Psoas muscle (tissue), 8 donors: ENCODE results near the gene KARS1. TPM values are rescaled to one million over a fixed set of nuclear protein-coding genes. Genes with fewer than 3 reads are reported as not detected.

Experiments used
- ATAC-seq, 4 donors: fragments of 200-7000 bp; cut with Tn5 transposase; one replicate each; pipeline ENCODE4 v1.9.1; 2020; ENCODE audit warnings: moderate library complexity in 3 of 4, mild to moderate bottlenecking in 2 of 4
- DNase-seq, 2 donors: peaks; one replicate each; pipeline ENCODE4 v3.0.0-alpha.2; 2020
- H3K27ac ChIP-seq: fragments of 200-600 bp; one replicate; pipeline ENCODE4 v1.8.0; 2022
- H3K27me3 ChIP-seq, 3 donors: fragments of 200-600 bp in 1 of 3; one replicate each; pipeline versions ENCODE4 v1.6.1 to v1.8.0; 2013 to 2022; ENCODE audit warnings: low read length in 2 of 3, mild to moderate bottlenecking in 2 of 3, moderate library complexity in 1 of 3; ENCODE audit not compliant: insufficient read depth in 3 of 3
- H3K36me3 ChIP-seq, 2 donors: fragments of 200-600 bp in 1 of 2; one replicate each; pipeline versions ENCODE4 v1.6.1 to v1.8.0; 2013 to 2022; ENCODE audit warnings: low read depth in 1 of 2, mild to moderate bottlenecking in 1 of 2, moderate library complexity in 1 of 2; ENCODE audit not compliant: insufficient read depth in 1 of 2
- H3K4me1 ChIP-seq: fragments of 200-600 bp; one replicate; pipeline ENCODE4 v1.8.0; 2022
- H3K4me3 ChIP-seq: fragments of 200-600 bp; one replicate; pipeline ENCODE4 v1.8.0; 2022; ENCODE audit warnings: mild to moderate bottlenecking
- H3K9me3 ChIP-seq: fragments of 200-600 bp; one replicate; pipeline ENCODE4 v1.8.0; 2022
- CTCF ChIP-seq: fragments of 200-600 bp; IDR thresholded peaks from one replicate; pipeline ENCODE4 v1.8.0; 2022; ENCODE audit warnings: antibody characterized with exemption
- WGBS, 3 donors: extraction: QIAGEN DNeasy Blood & Tissue Kit; methylation state at CpG; one replicate each; pipeline versions ENCODE4 v1.1.6 to v1.1.7; 2013; 5-methylcytosine and 5-hydroxymethylcytosine counted together
- intact Hi-C, 2 donors: fragments of 100-400 bp; cut with DNase I; formaldehyde crosslinking; loops; one replicate each; pipeline versions ENCODE4 v1.11.0 to v1.14.2; 2022
- polyA plus RNA-seq, 3 donors: library from polyadenylated mRNA; stranded (reverse); fragments of 200-250 nt; gene quantifications; one replicate each; pipeline ENCODE4 v1.2.3, GENCODE V29; 2013
- total RNA-seq, 4 donors: library from RNA; stranded (reverse); fragmentation: NEBNext Ultra II Directional in 2 of 4; extraction: Animal tissue kit (Norgen Biotek cat#: 25700) in 2 of 4; gene quantifications; one replicate each; pipeline versions ENCODE4 v1.2.1 to v1.2.4, GENCODE V29; 2021 to 2023
- donor health status: healthy with polysubstance abuse.
- donor health status: DM: no; HTN: no; CAD: no; lungs with moderate emphysema.
- donor health status: Bipolar disorder and iron deficiency.
- donor health status: healthy.
- donor health status: DM: yes; HTN: yes; CAD: no.
- donor health status: DM: no; HTN: no; CAD: no.
- donor health status: DM: no; HTN: no; CAD: no.
- donor health status: DM: yes; HTN: yes; CAD: no.

Gene KARS1
- total and polyA plus RNA-seq, 7 donors: 162 to 232 (median 179) TPM

GRCh38 chr16:75630052-75630451, 17.4 kb downstream of the KARS1 start:
- no peak for ATAC-seq
- intact Hi-C loops: no loop called here
- H3K4me3 ChIP-seq: no peak overlapping the region
- peaks cover 44 to 100% of the 10 kb centered on the region in 2 donors for H3K36me3 ChIP-seq
- H3K4me1 ChIP-seq: no peaks in the 10 kb centered on the region
- H3K27me3 ChIP-seq: no peaks in the 10 kb centered on the region
- no peak for DNase-seq
- TF ChIP-seq CTCF: no peak
- H3K27ac ChIP-seq: no peak overlapping the region
- WGBS, 3 donors: 59 to 64% (median 62%) methylated on average over 3 of the region's 3 CpGs
- no peaks in the 10 kb centered on the region for H3K9me3 ChIP-seq

- DNase-seq: no peak
- WGBS, 3 donors: 88 to 89% (median 89%) methylated on average over 10 of the region's 10 CpGs
- intact Hi-C loops: no loop called here
These were observed 18.3 kb downstream of the KARS1 start for GRCh38 chr16:75629132-75629531.

DNA sequence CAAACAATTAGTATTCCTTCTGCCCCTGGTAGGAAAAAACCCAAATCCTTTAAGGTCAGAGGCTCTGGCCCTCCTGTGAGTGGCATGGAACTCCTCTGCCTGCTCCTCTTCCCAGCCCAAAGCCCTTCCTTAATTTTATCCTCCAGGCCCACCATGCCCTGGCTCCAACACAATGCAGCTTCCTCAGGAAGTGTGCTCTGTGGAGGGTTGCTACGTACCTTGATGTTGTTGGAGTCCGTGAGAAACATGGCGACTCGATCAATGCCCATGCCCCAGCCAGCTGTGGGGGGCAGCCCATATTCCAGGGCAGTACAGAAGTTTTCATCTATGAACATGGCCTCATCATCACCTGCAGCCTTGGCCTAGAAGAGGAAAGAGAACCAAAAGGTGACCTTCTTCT, 19.1 kb downstream of the KARS1 start:
- no peaks in the 10 kb centered on the region for H3K4me1 ChIP-seq
- ATAC-seq (no peak), DNase-seq (no peak)
- no peaks in the 10 kb centered on the region for H3K9me3 ChIP-seq
- H3K27me3 ChIP-seq: no peaks in the 10 kb centered on the region
- no peak overlapping the region for H3K4me3 ChIP-seq
- no peak overlapping the region for H3K27ac ChIP-seq
- 65 to 85% (median 67%) methylated on average over 4 of the region's 4 CpGs for WGBS, 3 donors
- peaks cover 38 to 88% of the 10 kb centered on the region in 2 donors for H3K36me3 ChIP-seq
- TF ChIP-seq CTCF: no peak
- intact Hi-C loops: no loop called here

More at GRCh38 chr16:75629132-75629531, 18.3 kb downstream of the KARS1 start:
- no peaks in the 10 kb centered on the region for H3K9me3 ChIP-seq
- no peak overlapping the region for H3K27ac ChIP-seq
- no peaks in the 10 kb centered on the region for H3K4me1 ChIP-seq
- TF ChIP-seq CTCF: no peak
- no peak for ATAC-seq
- no peaks in the 10 kb centered on the region for H3K27me3 ChIP-seq
- H3K36me3 ChIP-seq: peaks cover 43 to 96% of the 10 kb centered on the region in 2 donors
- H3K4me3 ChIP-seq: no peak overlapping the region

- no peak for TF ChIP-seq CTCF
- Histone ChIP-seq H3K27ac (peak overlapping the region; percentile 8), H3K4me3 (no peak overlapping the region), H3K9me3 (no peaks in the 10 kb centered on the region), H3K4me1 (no peaks in the 10 kb centered on the region), H3K36me3 (peaks cover 38 to 83% of the 10 kb centered on the region in 2 donors), H3K27me3 (no peaks in the 10 kb centered on the region)
- DNase-seq: no peak
- intact Hi-C loops: no loop called here
- WGBS, 3 donors: 48 to 51% (median 49%) methylated on average over 3 of the region's 3 CpGs
- no peak for ATAC-seq
These were observed 19.6 kb downstream of the KARS1 start for GRCh38 chr16:75627851-75628250.

DNA sequence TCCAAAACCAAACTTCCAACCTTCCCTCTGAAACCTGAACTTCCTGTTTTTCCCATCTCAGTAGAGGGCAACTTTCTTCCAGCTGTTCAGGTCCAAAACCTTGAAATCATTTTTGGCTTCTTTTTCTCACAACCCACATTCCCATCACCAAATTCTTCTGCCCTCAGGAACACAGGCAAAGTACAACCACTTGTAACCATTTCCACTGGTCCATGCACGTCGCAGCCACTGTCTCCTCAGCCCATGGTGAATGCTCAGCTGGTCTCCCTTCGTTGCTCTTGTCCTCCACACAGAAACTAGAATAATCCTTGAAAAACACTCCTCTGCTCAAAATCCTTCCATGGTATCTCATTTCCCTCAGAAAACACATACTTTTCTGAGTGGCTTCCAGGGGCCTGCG, 20.7 kb downstream of the KARS1 start:
- peaks cover 30 to 73% of the 10 kb centered on the region in 2 donors for H3K36me3 ChIP-seq
- DNase-seq: no peak
- ATAC-seq: no peak
- TF ChIP-seq CTCF: no peak
- intact Hi-C loops: no loop called here
- H3K27me3 ChIP-seq: no peaks in the 10 kb centered on the region
- H3K4me3 ChIP-seq: no peak overlapping the region
- peaks cover 7% of the 10 kb centered on the region for H3K4me1 ChIP-seq
- 73 to 89% (median 75%) methylated on average over 4 of the region's 4 CpGs for WGBS, 3 donors
- H3K9me3 ChIP-seq: no peaks in the 10 kb centered on the region
- H3K27ac ChIP-seq: no peak overlapping the region
